ENCODE results near the gene ST3GAL4.

ST3GAL4 gene

GRCh38 chr11:126456089-126456488 lies 100.6 kb downstream of the ST3GAL4 start:
- no peak for DNase-seq

DNA sequence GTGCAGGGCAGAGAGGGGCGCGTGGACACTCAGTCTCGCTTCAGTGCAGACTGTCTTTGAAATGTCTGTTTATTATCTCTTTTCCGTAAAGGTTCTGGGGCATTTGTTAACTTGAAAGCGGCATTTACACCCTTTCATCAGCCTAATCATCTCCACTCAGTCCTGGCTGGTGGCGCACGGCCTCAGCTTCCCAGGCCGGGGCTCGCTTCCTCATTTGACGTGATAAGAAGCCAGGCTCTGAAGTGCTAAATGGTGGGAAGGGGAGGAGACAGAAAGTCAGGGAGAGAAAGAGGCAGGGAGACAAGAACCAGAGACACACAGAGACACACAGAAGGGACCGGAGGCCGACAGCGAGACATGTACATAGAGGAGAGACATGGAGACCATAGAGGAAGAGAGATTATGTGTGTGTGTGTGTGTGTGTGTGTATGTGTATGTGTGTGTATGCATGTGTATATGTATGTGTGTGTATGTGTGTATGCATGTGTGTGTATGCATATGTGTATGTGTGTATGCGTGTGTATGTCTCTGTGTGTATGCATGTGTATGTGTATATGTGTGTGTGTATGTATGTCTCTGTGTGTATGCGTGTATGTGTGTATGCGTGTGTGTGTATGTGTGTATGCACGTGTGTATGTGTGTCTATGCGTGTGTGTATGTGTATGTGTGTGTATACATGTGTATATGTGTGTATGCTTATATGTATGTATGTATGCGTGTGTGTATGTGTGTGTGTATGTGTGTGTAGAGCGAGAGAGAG lies 101.5 kb downstream of the ST3GAL4 start:
- no peak for DNase-seq

DNA sequence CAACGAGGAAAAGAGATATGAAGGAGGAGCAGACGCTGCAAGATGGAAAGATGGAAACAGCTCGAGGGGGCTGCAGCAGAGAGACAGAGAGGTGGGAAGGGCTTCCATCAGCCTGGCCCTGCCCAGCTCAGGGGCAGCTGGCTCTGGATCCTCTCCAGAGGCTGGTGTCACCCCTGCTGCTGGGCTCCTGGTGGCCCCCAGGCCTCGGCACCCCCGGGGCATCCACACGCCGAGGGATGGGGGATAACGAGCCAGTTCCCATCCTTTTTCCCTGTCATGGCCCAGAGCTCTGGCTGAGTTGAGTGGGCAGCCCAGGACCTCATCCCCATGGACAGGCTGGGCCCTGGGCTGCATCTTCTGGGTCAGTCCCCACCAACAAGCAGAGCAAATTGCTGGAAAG lies 102.3 kb downstream of the ST3GAL4 start:
- DNase-seq: no peak

DNA sequence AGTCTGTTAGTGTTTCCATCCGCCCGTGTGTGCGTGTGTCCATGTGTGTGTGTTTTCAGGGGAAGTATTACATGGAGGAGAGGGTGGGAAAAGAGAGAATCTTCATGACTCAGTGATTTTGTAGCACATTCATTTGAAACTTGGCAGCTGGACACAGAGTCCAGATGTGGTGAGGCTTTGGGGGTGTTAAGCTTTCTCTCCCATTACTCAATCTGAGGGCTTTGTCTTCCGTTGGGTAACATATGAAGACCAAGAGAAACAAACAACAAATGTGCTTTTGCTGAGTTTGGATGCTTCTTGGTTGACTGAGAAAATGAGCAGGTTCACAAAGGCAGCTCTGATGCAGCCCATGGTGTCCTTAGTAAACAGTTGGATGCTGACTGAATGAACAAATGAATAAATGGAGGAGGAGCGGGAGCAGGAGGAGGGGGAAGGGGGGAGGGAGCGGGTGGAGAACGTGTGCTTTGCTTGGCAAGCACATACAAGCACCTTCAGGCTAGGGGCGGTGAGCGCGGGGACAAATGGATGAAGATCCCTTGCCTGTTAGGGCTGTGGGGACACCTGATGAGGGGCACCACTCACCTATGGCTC lies 104.3 kb downstream of the ST3GAL4 start:
- DNase-seq: peak; percentile 72

DNA sequence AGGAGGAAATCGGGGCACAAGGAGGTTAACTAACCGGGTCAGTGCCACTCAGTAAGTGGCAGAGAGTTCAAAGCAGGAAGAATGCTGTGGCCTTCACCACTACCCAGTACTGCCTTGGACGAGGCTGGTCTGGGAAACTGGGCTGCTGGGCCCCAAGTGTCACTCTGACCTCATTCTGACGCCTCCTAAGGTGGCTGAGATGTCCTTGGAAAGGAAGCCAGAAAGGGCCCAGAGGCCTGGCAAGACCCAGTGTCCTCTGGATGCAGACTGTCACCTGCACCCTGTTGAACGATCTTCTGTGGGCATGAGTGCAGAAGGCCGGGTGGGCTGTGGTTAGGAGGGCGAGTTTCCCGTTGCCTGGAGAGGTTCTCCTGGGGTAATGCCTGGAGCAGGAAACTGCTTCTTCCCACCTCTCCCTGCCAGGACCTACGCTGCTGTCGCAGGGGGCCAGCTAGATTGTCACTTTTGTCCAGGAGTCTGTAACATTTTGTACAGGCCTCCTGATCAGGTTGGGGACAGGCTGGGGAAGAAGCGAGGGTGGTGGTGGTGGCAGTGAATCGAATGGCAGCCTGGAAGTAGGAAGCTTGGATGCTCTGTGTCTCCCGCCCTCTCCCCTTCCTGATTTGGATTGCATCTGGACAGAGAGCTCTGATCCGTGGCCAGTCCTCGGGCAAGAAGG lies 105.1 kb downstream of the ST3GAL4 start:
- no peak for DNase-seq

GRCh38 chr11:126461096-126461440 lies 105.6 kb downstream of the ST3GAL4 start:
- no peak for DNase-seq

DNA sequence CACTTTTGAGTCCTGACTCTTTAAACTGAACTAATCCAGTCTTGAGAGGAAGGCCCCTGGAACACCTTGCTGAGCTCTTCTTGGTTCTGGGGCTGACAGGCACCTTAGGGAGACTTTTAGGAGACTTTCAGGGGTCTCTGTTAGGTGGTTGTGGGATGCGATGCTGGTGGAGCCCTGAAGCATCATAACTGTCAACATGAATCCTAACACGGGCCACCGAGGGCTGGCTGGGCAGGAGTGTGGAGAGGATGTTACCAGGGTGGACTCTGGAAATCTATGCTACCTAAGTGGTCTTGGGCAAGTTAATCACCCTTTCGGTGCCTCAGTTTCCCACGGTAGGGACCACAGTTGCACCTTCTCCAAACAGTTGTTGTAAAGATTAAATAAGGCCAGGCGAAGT lies 106.5 kb downstream of the ST3GAL4 start:
- DNase-seq: no peak

GRCh38 chr11:126462422-126462821 lies 106.9 kb downstream of the ST3GAL4 start:
- DNase-seq: no peak
